Measurements from ENCODE around the gene ZNF48.

ZNF48 gene

DNA sequence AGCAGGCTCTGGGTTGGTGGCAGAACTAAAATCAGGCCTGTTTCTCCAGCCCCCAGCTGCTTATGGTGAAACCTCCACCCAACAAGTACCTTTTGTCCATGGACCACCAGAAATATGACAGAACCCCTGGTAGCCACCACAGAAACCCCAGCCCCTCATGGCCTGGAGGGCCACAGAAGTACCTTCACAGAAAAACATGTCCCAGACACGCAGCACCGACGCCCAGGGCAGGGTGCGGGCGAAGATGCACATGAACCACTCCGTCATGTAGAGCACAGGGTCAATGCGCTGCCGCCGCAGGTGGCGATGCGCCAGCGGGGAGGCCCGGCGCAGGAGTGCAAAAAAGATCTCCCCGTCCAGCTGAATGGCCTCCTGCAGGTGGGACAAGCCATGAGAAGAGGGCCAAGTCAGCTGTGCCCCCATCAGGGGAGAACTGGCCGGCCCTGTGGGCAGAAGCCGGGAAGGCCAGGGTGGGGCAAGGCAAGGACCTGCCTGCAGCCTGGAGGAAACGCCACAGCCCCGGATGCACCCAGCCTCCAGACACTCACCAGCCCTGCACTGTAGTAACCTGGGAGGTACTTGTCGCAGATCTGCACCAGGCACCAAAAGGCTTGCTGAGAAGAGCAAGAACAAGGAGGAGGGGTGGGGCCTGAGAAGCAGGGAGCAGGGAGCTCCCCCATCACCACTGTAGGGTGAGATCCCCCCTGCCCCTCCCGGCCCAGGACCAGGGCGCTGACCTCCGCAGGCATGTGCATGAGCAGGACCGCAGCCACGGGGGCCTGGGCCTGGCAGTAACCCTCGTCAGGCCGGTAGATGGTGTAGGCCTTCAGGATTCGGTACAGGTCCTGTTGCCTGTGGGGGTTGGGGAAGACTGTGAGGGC lies 36.0 kb upstream of the ZNF48 start:
- no peak for DNase-seq

GRCh38 chr16:30359871-30360170 lies 35.4 kb upstream of the ZNF48 start:
- no peak for DNase-seq

DNA sequence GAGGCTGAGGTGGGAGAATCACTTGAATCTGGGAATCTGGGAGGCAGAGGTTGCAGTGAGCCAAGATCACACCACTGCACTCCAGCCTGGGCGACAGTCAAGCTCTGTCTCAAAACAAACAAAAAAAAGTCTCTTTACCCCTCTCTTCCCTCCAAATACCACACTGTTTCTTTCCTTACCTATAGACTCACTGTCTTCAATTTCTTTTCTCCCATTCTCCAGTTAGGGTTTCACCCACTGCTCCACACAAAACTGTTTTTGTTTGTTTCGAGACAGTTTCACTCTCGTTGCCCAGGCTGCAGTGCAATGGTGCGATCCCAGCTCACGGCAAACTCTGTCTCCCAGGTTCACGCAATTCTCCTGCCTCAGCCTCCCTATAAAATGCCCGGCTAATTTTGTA lies 34.0 kb upstream of the ZNF48 start:
- no peak for DNase-seq

DNA sequence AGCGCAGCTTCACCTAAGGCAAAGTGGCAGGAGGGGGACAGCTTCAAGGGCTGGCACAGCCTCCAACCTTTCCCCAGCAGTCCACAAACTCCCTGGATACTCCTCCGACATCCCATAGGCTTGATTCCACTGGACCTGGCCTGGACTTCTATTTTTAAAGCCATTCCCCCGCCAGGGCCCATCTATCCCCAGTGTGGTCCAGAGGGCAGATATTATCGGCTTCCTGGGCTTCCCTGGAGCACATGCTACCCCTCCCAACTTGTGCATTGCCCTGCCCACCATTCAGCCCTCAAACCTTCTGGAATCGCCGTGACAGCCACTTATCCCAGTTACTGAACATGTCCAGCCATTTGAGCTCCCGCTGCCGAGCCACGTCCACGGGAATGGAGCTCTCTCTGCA lies 30.0 kb upstream of the ZNF48 start:
- DNase-seq: no peak

DNA sequence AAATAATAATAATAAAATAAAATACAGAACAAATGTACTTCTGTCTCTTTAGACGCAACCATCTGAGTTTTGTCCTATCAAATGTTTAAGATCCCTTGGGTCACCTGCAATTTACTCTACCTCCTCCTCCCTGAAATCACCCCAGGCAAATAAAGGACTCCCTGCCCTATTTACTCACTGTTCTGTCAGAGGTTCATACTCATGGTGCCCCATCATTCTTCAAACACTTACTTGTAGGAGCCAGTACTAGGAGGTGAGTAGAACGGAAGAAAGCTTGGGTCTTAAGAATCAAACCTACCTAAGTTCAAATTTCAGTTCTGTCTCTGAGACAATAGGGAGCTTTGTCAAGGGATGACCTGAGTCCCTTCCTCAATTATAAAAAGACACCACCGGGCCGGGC lies 28.7 kb upstream of the ZNF48 start:
- DNase-seq: no peak

DNA sequence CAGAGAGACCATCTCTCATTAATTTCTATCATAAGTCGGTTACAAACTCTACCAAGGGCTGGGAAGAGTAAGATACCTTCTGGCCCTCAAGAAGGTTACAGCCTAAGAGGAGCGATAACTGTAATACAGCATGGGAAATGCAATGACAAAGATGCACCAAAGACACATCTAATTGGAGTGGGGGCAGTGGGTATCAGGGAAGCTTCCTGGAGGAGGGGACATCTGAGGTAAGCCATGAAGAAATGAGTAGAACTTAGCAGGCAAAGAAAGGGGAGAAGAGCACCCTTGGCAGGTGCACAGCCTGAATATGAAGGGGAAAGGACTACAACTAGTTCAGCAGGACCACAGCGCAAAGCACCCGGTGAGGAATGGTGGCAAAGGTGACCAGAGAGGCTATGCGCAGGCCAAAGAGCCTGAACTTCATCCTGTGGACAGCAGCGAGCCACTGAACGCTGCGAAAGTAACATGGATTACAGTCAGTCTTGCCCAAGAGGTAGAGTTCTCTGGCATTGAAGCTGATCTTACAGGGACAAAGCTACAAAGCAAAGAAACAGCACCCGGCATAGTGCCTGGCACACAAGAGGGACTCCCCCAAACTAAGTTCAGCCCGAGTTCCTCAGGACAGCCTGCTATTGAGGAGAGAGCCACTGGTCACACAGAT lies 27.7 kb upstream of the ZNF48 start:
- DNase-seq: no peak

- DNase-seq: peak; percentile 38
These were observed 27.0 kb upstream of the ZNF48 start for GRCh38 chr16:30368122-30368791.

DNA sequence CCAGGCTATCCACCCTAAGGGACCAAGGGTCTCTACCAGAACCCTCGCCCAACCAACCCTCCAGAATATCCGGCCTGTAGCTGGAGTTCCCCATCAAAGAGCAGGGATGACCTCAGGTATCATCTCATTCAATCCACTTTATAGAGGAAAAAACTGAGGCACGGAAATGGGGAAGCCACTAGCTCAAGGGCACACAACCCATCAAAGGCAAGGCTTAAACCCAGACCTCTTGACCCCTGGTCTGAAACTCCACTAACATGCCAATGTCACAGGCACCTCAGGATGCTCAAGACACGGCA lies 26.5 kb upstream of the ZNF48 start:
- no peak for DNase-seq

DNA sequence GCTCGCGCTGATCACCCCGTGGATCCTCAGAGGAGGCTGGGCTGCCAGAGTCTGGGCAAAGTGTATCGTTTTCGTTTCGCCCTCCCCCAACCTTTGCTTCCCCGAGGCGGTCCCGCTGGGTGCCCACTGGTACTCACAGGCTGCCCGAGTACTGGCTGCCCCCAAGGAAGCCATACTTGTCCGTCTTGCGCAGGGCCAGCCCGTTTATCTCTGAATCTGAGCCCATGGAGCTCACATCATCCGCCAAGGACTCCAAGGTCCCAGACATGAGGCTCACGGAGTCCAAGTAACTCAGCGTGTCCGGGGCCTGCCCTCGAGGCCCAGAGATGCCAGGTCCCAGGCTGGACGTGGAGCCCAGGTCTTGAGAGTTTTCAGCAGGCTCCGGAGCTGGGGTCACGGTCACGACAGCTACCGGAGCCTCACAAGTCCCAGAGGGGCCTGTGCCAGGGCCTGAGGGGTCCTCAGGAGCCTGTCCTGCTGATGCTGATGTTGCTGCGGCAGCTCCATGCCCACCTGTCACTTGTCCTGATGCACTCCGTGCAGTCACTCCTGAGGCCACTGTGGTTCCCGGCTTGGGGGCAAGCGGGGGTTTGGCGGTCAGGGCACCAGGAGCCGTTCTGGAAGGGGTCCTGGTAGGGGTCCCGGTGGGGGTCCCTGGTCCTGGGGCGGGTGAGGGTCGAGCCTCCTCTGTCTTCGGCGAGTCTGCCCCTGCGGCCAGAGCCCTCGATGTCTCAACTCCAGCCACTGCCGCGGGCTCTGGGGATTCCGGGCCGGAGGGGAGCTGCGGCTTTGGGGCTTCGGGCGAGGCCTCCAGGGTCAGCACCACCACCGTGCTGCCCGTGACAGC lies 25.9 kb upstream of the ZNF48 start:
- peak; percentile 52 for DNase-seq

DNA sequence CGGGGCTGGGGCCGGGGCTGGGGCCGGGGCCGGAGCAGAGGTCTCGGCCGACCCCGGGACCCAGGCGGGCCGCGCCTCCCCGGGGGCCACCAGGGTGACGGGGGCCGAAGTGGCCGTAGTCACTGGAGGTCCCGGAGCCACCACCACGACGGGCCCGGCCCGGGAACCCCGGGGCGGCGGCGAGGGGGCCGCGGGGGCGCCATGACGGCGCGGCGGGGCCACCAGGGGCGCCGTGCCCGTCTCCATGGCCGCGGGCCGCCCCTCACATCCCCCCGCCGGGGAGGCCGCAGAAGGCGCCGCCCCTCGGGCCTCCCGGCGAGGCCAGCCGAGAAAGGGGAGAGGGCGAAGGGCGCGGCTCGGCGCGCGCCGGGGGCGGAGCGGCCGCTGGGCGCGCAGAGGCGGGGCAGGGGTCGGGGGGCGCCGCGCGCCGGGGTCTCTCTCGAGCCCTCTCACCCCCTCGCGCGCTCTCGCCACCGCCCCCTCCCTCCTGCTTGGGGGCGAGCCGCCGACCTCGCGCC lies 25.2 kb upstream of the ZNF48 start:
- no peak for DNase-seq

- peak; percentile 100 for DNase-seq
These were observed 24.6 kb upstream of the ZNF48 start, which contains the start of gene TBC1D10B for GRCh38 chr16:30370456-30371247. Gene TBC1D10B, minus strand, starts transcription at chr16:30370494. Its CDS starts 311 bp downstream, at chr16:30370183.

DNA sequence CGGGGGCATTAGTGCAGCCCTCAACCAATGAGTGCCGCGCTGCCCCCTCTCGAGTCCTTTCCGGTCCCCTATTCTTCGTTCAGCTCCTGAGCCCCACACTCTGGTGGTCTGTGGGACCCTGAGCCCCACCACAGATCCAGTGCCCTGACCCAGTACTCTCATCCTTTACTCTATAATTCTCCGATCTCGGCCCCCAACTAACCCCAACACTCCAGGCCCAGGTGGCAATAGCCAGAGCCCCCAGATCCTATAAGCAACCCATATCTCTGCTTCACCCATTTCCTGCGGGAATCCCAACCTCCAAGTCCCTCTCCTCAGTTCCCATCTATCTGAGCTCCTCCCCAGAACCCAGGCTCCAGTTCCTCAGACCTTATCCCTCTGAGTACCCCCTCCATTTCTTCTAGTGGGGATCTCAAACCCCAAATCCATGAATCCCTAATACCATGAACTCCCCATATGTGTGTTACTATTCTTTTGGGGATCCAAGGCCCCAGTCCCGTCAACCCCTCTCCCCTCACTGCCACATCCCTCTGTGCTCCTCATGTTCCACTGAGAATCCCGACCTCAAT lies 23.9 kb upstream of the ZNF48 start:
- no peak for DNase-seq

DNA sequence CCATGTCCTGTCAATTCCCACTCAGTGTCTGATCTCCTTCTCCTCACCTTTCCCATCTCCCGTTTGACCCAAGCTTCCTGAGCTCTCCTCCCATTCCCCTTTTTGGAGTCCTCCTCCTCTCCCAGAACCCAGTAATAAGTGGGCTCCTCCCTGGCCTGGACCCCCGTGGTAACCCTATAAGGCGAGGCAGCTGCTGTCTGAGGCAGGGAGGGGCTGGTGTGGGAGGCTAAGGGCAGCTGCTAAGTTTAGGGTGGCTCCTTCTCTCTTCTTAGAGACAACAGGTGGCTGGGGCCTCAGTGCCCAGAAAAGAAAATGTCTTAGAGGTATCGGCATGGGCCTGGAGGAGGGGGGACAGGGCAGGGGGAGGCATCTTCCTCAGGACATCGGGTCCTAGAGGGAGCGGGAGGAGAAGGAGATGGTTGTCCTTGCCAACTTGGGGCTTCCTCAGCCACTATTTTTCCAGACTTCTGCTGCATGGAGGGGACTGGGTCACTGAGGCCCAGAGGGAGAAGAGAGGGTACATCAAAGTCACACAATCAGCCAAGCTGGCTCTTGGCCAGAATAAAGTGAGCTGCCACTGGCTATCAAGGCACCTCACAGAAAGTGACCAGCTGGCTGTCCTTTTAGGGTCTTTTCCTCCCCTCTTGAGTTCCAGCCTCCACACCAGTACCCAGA lies 23.0 kb upstream of the ZNF48 start:
- DNase-seq: no peak

- no peak for DNase-seq
These were observed 22.5 kb upstream of the ZNF48 start for GRCh38 chr16:30372725-30373124.

DNA sequence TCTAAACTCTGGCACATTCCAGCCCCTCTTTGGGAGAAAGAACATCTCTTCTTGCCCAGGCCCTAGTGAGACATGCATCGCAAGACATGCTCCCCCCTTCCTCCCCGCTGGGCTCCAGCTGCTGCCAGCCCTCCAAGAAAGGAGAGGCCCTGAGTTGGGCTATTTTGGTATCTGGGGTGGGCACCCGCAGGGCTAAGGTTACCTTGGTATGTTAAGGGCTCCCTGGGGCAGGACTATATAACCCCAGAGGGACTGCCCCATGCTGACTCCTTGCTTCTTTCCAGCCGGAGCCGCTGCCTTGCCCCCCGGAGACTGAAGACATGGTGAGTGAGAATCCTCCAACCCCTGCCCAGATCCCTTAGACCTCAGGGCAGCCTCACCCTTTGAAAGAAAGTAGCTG lies 20.7 kb upstream of the ZNF48 start, which contains the start of gene MYL11:
Gene MYL11 (plus strand): TSS at position 265 of the 400 bp plus-strand sequence. CDS start 56 bp downstream, at position 321.
- no peak for DNase-seq

DNA sequence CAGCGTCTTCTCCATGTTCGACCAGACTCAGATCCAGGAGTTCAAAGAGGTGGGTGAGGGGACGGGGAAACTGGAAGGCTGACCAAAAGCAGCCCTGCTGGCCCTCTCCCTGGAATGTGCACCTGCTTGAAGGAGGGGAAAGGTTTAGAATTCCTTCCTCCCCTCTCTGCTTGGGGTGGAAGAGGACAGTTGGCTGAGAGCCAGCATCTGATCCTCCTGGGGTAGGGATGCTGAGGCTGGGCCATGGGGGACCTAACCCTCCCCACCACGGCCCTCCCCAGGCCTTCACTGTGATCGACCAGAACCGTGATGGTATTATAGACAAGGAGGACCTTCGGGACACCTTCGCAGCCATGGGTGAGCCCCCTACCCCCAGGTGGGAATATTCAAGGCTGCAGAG lies 19.4 kb upstream of the ZNF48 start:
- no peak for DNase-seq

- no peak for DNase-seq
These were observed 18.7 kb upstream of the ZNF48 start for GRCh38 chr16:30376461-30376902.

GRCh38 chr16:30377050-30377811 lies 18.0 kb upstream of the ZNF48 start:
- DNase-seq: no peak

DNA sequence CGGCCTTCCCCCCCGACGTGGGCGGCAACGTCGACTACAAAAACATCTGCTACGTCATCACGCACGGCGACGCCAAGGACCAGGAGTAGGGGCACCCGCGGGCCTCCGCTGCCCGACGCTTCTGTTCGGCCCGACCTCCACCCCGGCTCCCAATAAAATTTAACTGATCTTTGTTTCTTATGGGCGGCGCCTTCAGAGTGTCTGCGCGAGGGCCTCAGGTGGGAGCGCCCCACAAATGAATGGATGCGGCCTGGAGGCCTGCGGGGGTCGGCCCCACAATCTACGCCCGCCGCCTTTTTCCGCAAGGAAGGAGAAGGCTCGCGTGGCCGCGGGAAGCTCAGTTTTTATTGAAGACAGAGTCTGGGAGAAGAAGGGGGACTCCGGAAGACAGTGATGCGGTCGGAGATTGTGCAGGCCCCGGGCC lies 17.4 kb upstream of the ZNF48 start:
- DNase-seq: peak; percentile 94
